CD14-positive monocyte (primary cell): ENCODE data around the gene OSBP2. TPM values are rescaled to one million over a fixed set of nuclear protein-coding genes. Genes with fewer than 3 reads are reported as not detected.

Source experiments
- DNase-seq, 3 donors: peaks; one replicate each; pipeline ENCODE4 v3.0.0-alpha.2; 2011 to 2022
- H2AFZ ChIP-seq: 2 replicates; pipeline ENCODE4 v1.6.0; 2012; ENCODE audit warnings: mild to moderate bottlenecking, low read depth, low read length, inconsistent platforms; ENCODE audit not compliant: insufficient read depth, poor library complexity, severe bottlenecking
- H3K27ac ChIP-seq, 2 donors: 1 replicate in 1 of 2; 2 replicates in 1 of 2; pipeline ENCODE4 v1.5.1; 2012 to 2013; ENCODE audit warnings: low read length in 2 of 2, control low read depth in 1 of 2, inconsistent platforms in 1 of 2, low read depth in 1 of 2, mild to moderate bottlenecking in 1 of 2
- H3K27me3 ChIP-seq, 2 donors: one replicate each; pipeline versions ENCODE4 v1.6.0 to v1.6.1; 2011 to 2013; ENCODE audit warnings: low read length in 2 of 2; ENCODE audit not compliant: control insufficient read depth in 2 of 2, insufficient read depth in 2 of 2
- H3K36me3 ChIP-seq, 2 donors: replicated peaks in 1 of 2; 1 replicate in 1 of 2; 2 replicates in 1 of 2; pipeline versions ENCODE4 v1.5.1 to v1.6.1; 2012 to 2013; ENCODE audit warnings: low read length in 2 of 2, control low read depth in 1 of 2, inconsistent platforms in 1 of 2, mild to moderate bottlenecking in 1 of 2; ENCODE audit not compliant: insufficient read depth in 2 of 2, control insufficient read depth in 1 of 2
- H3K4me1 ChIP-seq, 2 donors: 1 replicate in 1 of 2; 2 replicates in 1 of 2; pipeline versions ENCODE4 v1.5.1 to v1.6.1; 2012 to 2013; ENCODE audit warnings: low read length in 2 of 2, control low read depth in 1 of 2, inconsistent platforms in 1 of 2, mild to moderate bottlenecking in 1 of 2, moderate library complexity in 1 of 2; ENCODE audit not compliant: insufficient read depth in 2 of 2, control insufficient read depth in 1 of 2
- H3K4me2 ChIP-seq: replicated peaks from 2 replicates; pipeline ENCODE3; 2012; ENCODE audit warnings: low read length, moderate library complexity, mild to moderate bottlenecking; ENCODE audit not compliant: poor library complexity, severe bottlenecking; ENCODE audit errors: extremely low read depth
- H3K4me3 ChIP-seq, 3 experiments: fragments of 200-600 bp in 1 of 3; sonication (generic) in 1 of 3; replicated peaks in 1 of 3; 1 replicate in 2 of 3; 2 replicates in 1 of 3; pipeline ENCODE4 v1.5.1; 2011 to 2013; ENCODE audit warnings: low read length in 3 of 3, mild to moderate bottlenecking in 3 of 3, control low read depth in 2 of 3, low read depth in 2 of 3, inconsistent platforms in 1 of 3, moderate library complexity in 1 of 3
- H3K79me2 ChIP-seq: 2 replicates; pipeline ENCODE4 v1.6.0; 2012; ENCODE audit warnings: mild to moderate bottlenecking, control low read depth, inconsistent platforms, low read length, moderate library complexity; ENCODE audit not compliant: insufficient read depth
- H3K9ac ChIP-seq: 2 replicates; pipeline ENCODE4 v1.6.0; 2017; ENCODE audit warnings: low read length, mild to moderate bottlenecking; ENCODE audit not compliant: insufficient read depth, poor library complexity, severe bottlenecking
- H3K9me3 ChIP-seq, 2 donors: replicated peaks in 1 of 2; 1 replicate in 1 of 2; 2 replicates in 1 of 2; pipeline versions ENCODE4 v1.5.1 to v1.6.1; 2012 to 2013; ENCODE audit warnings: low read length in 2 of 2, control low read depth in 1 of 2; ENCODE audit not compliant: control insufficient read depth in 1 of 2, insufficient read depth in 1 of 2
- H4K20me1 ChIP-seq: 2 replicates; pipeline ENCODE4 v1.6.0; 2012; ENCODE audit warnings: mild to moderate bottlenecking, low read length, control low read depth, moderate library complexity; ENCODE audit not compliant: insufficient read depth
- H3K27ac Mint-ChIP-seq, 7 donors: one replicate each; pipeline ENCODE4 v1.8.0; 2020; ENCODE audit warnings: mild to moderate bottlenecking in 7 of 7, mixed read lengths in 7 of 7, moderate library complexity in 6 of 7, inconsistent platforms in 2 of 7
- H3K27me3 Mint-ChIP-seq, 3 donors: one replicate each; pipeline ENCODE4 v1.8.0; 2021 to 2022; ENCODE audit warnings: low read depth in 3 of 3, mild to moderate bottlenecking in 3 of 3, mixed read lengths in 3 of 3, moderate library complexity in 3 of 3, inconsistent platforms in 1 of 3
- H3K36me3 Mint-ChIP-seq, 2 donors: one replicate each; pipeline ENCODE4 v1.8.0; 2020; ENCODE audit warnings: mixed read lengths in 2 of 2, inconsistent platforms in 1 of 2, mild to moderate bottlenecking in 1 of 2
- H3K4me1 Mint-ChIP-seq: one replicate; pipeline ENCODE4 v1.8.0; 2020; ENCODE audit warnings: mild to moderate bottlenecking, mixed read lengths
- H3K4me3 Mint-ChIP-seq, 2 donors: one replicate each; pipeline ENCODE4 v1.8.0; 2020; ENCODE audit warnings: mild to moderate bottlenecking in 2 of 2, mixed read lengths in 2 of 2, moderate library complexity in 1 of 2
- H3K9me3 Mint-ChIP-seq, 7 donors: one replicate each; pipeline ENCODE4 v1.8.0; 2020 to 2022; ENCODE audit warnings: mixed read lengths in 7 of 7, mild to moderate bottlenecking in 6 of 7, moderate library complexity in 6 of 7, inconsistent platforms in 2 of 7
- WGBS: methylation state at CpG from one replicate; pipeline ENCODE4 v1.1.5; 2013; ENCODE audit warnings: missing lambda C conversion rate; ENCODE audit not compliant: insufficient coverage; 5-methylcytosine and 5-hydroxymethylcytosine counted together
- intact Hi-C, 2 donors: fragments of 100-400 bp; cut with micrococcal nuclease; formaldehyde crosslinking; loops; one replicate each; pipeline versions ENCODE4 v1.15.0 to v1.15.1; 2023
- polyA plus RNA-seq, 3 donors: library from polyadenylated mRNA; depleted of rRNA in 1 of 3; unstranded in 2 of 3; stranded (reverse) in 1 of 3; fragments of 300-500 nt in 2 of 3; fragments of >200 nt in 1 of 3; fragmentation: Illumina TruSeq in 2 of 3; gene quantifications; 1 replicate in 2 of 3; 2 replicates in 1 of 3; pipeline ENCODE4 v1.2.3, GENCODE V29; 2012 to 2021
- TF ChIP-seq, protein P1 (sequence below): fragments of 200-600 bp; IDR thresholded peaks from one replicate; pipeline ENCODE4 v1.8.0; 2022; ENCODE audit warnings: antibody characterized with exemption, mild to moderate bottlenecking

Gene OSBP2
- polyA plus RNA-seq, 3 donors: 0.21 to 0.54 TPM; not detected in 1

DNA sequence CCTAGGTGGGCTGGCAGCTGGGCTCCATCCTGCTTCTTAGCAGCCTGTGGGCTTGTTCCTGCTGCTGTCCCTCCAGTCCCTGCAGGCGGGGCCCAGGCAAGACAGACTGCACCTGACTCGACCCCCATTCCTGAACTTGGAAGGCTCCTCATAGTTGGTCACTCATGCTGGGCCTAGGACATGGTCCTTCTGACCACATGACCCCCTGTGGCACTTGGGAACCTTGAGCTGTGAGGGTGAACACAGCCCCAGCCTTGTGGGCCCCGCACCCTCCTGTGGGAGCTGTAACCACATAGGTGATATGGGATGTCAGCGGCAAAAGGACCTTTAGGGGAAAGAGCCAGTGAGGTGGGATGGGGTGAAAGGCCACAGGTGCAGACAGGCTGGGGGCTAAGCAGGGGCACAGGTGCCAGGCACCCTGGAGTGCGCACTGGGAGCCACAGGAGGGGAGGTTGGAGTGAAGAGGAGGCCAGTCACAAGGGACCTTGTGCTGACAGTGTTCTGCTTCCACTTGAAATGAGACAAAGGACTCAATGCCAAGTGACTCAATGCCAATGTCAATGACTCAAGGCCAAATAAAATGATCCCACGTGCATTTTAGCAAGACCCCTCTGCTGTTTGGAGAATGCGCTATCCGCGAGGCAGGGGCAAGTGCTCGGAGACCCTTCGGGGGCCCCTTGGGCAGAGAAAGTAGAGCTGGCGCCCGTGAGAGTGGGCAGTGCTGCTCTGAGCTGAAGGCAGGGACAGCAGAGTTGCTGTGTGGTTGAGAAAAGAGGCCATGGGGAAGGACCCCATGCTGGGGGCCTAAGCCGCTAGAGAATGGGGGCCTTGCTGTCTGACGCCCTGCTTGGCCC, 183.2 kb downstream of the OSBP2 start:
- Histone ChIP-seq H3K4me2 (no peak overlapping the region), H4K20me1 (no peaks in the 10 kb centered on the region), H3K79me2 (no peaks in the 10 kb centered on the region), H3K4me3 (no peak overlapping the region), H3K4me1 (no peaks in the 10 kb centered on the region), H3K36me3 (no peaks in the 10 kb centered on the region), H3K9ac (no peak overlapping the region), H3K27ac (no peak overlapping the region), H2AFZ (no peak overlapping the region), H3K9me3 (no peaks in the 10 kb centered on the region), H3K27me3 (no peaks in the 10 kb centered on the region)
- Mint-ChIP-seq H3K36me3 (no peaks in the 10 kb centered on the region), H3K4me3 (no peak overlapping the region), H3K9me3 (no peaks in the 10 kb centered on the region), H3K27ac (no peak overlapping the region), H3K4me1 (no peaks in the 10 kb centered on the region), H3K27me3 (peaks cover 0 to 6% (median 2%) of the 10 kb centered on the region in 3 donors)
- TF ChIP-seq, protein P1, sequence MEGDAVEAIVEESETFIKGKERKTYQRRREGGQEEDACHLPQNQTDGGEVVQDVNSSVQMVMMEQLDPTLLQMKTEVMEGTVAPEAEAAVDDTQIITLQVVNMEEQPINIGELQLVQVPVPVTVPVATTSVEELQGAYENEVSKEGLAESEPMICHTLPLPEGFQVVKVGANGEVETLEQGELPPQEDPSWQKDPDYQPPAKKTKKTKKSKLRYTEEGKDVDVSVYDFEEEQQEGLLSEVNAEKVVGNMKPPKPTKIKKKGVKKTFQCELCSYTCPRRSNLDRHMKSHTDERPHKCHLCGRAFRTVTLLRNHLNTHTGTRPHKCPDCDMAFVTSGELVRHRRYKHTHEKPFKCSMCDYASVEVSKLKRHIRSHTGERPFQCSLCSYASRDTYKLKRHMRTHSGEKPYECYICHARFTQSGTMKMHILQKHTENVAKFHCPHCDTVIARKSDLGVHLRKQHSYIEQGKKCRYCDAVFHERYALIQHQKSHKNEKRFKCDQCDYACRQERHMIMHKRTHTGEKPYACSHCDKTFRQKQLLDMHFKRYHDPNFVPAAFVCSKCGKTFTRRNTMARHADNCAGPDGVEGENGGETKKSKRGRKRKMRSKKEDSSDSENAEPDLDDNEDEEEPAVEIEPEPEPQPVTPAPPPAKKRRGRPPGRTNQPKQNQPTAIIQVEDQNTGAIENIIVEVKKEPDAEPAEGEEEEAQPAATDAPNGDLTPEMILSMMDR: no peak
- 95% methylated on average over 15 of the region's 15 CpGs for WGBS
- intact Hi-C loops: no loop called here
- no peak for DNase-seq

DNA sequence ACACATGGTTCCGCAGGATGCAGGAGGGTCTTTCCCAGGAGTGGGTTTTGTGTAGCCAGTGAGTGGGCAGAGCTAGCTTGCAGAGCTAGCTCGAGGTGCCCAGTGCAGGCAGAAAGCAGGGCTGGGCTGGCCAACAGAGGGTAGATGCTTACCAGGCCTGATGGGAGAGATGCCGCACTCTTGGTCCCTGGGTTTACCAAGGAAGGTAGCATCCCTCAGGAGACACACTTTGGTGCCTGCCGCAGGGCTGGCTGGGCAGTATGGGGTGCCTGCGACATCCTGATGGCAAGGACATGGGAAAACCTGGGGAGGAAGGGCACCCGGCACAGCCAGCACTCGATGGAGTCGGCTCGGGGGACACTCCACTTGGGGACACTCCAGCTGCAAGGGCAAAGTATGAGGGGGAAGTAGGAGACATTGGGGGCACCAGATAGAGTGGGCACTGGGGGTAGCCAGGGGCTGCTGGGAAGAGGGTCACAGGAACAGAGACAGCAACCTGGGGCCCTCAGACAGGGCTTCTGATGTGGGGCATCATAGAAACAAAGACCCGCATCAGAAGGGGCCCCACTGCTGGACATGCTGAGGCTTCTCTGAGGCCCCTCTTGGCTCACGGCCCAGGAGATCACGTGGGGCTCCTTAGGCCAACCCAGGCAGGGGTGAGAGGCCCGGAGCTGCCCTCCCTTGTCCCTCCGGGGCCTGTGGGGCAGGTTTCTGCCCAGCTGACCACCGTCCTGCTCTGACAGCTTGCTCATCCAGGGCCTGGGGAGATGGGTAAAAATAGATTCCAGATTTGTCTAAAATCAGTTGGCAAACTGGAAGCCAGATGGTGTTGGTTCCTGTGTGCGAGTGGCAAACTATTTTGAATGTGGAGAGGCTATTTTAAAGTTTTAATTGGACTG, 184.1 kb downstream of the OSBP2 start:
- Histone ChIP-seq H3K4me3 (no peak overlapping the region), H3K9ac (no peak overlapping the region), H3K9me3 (no peaks in the 10 kb centered on the region), H3K36me3 (no peaks in the 10 kb centered on the region), H3K27me3 (no peaks in the 10 kb centered on the region), H3K4me2 (no peak overlapping the region), H4K20me1 (no peaks in the 10 kb centered on the region), H2AFZ (no peak overlapping the region), H3K79me2 (no peaks in the 10 kb centered on the region), H3K27ac (no peak overlapping the region), H3K4me1 (no peaks in the 10 kb centered on the region)
- no peak for DNase-seq
- H3K27me3 Mint-ChIP-seq: peaks cover 0 to 6% (median 2%) of the 10 kb centered on the region in 3 donors
- H3K9me3 Mint-ChIP-seq: no peaks in the 10 kb centered on the region
- TF ChIP-seq, protein P1: no peak
- intact Hi-C loops: no loop called here
- 85% methylated on average over 16 of the region's 16 CpGs for WGBS
- H3K4me1 Mint-ChIP-seq: no peaks in the 10 kb centered on the region
- no peak overlapping the region for H3K4me3 Mint-ChIP-seq
- H3K36me3 Mint-ChIP-seq: no peaks in the 10 kb centered on the region
- H3K27ac Mint-ChIP-seq: no peak overlapping the region
